ENCODE measurements around the gene SLAMF8.

DNA sequence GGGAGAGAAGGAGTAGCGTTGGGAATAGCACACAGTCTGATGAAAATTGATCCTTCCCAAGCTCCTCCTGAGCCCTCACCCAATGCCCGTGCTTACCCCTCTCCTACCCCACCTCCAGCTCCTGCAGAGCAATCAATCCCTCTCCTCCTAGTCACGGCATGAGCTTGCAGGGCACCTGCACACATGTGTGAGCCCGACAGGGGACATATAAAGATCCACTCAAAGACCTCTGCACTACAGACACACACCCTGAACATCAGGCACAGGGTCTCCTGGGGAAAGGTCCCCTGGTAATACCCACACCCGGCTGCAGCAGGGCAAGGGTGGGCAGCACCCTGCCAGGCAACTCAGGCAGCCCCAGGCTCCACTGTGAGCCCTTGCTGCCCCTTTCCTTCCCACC is 35.4 kb downstream of the SLAMF8 start:
- no peak for TF ChIP-seq POLR2A (IDR thresholded peaks at IDR 0.05)
- TF ChIP-seq, protein P1, sequence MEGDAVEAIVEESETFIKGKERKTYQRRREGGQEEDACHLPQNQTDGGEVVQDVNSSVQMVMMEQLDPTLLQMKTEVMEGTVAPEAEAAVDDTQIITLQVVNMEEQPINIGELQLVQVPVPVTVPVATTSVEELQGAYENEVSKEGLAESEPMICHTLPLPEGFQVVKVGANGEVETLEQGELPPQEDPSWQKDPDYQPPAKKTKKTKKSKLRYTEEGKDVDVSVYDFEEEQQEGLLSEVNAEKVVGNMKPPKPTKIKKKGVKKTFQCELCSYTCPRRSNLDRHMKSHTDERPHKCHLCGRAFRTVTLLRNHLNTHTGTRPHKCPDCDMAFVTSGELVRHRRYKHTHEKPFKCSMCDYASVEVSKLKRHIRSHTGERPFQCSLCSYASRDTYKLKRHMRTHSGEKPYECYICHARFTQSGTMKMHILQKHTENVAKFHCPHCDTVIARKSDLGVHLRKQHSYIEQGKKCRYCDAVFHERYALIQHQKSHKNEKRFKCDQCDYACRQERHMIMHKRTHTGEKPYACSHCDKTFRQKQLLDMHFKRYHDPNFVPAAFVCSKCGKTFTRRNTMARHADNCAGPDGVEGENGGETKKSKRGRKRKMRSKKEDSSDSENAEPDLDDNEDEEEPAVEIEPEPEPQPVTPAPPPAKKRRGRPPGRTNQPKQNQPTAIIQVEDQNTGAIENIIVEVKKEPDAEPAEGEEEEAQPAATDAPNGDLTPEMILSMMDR (IDR thresholded peaks at IDR 0.05): no peak

Data from sigmoid colon (tissue), 3 donors.